ENCODE data around the gene WDR37. TPM values are rescaled to one million over a fixed set of nuclear protein-coding genes. Genes with fewer than 3 reads are reported as not detected.

Gene WDR37
- polyA plus RNA-seq, 1 donor (not counting 4 experiments of a cell fraction or from before 2014, with no cell fraction given), result 16.0 TPM

DNA sequence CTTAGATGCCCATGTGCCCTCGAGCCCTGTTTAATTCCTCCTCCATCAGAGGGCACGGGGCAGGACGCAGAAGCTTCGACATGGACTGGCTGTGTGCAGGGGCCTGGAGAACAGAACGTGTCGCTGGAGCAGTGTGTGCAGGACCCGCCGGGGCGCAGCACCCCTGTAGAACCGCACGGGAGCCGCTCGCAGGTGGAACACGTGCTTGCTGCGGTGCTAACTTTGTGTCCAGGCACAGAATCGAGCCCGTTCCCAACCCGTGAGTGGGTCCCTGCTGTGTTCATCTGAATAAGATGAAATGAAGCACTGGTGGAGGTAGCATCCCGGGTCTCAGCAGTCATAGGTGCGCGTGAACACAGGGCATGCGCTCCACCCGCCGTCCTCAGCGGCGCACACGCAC is 116.9 kb downstream of the WDR37 start:
- H3K9ac ChIP-seq (ENCODE audit: control insufficient read depth, extremely low read depth, insufficient read depth, low read length), result no peak overlapping the region
- H2AFZ ChIP-seq (ENCODE audit: control insufficient read depth, low read length), result no peak overlapping the region
- TF ChIP-seq EZH2 (IDR thresholded peaks at IDR 0.05; ENCODE audit: low read length), result no peak
- TF ChIP-seq, protein P1, sequence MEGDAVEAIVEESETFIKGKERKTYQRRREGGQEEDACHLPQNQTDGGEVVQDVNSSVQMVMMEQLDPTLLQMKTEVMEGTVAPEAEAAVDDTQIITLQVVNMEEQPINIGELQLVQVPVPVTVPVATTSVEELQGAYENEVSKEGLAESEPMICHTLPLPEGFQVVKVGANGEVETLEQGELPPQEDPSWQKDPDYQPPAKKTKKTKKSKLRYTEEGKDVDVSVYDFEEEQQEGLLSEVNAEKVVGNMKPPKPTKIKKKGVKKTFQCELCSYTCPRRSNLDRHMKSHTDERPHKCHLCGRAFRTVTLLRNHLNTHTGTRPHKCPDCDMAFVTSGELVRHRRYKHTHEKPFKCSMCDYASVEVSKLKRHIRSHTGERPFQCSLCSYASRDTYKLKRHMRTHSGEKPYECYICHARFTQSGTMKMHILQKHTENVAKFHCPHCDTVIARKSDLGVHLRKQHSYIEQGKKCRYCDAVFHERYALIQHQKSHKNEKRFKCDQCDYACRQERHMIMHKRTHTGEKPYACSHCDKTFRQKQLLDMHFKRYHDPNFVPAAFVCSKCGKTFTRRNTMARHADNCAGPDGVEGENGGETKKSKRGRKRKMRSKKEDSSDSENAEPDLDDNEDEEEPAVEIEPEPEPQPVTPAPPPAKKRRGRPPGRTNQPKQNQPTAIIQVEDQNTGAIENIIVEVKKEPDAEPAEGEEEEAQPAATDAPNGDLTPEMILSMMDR (optimal IDR thresholded peaks at IDR 0.05 in 1 of 3, IDR thresholded peaks at IDR 0.05 in 1 of 3, conservative IDR thresholded peaks at IDR 0.05 in 1 of 3; ENCODE audit: extremely low read depth in 1 of 3, insufficient read depth in 2 of 3, low read length in 3 of 3), result no peak
- H3K9me3 ChIP-seq (ENCODE audit: control insufficient read depth, low read depth, low read length), result no peaks in the 10 kb centered on the region
- no peak overlapping the region for H3K4me3 ChIP-seq (ENCODE audit: control insufficient read depth in 2 of 3, extremely low read depth in 1 of 3, insufficient read depth in 2 of 3, low read depth in 1 of 3, low read length in 3 of 3)
- no peaks in the 10 kb centered on the region for H3K9me1 ChIP-seq (ENCODE audit: control insufficient read depth, extremely low read depth, insufficient read depth, low read length)
- no peaks in the 10 kb centered on the region for H3K4me1 ChIP-seq (ENCODE audit: control insufficient read depth, extremely low read depth, insufficient read depth, low read length)
- H3K4me2 ChIP-seq (ENCODE audit: control insufficient read depth, extremely low read depth, insufficient read depth, low read depth, low read length), result no peak overlapping the region
- H3K36me3 ChIP-seq (ENCODE audit: control insufficient read depth in 2 of 2, extremely low read depth in 1 of 2, insufficient read depth in 2 of 2, low read length in 2 of 2), result no peaks in the 10 kb centered on the region
- DNase-seq (ENCODE audit: low read depth, low spot score) (no peak), FAIRE-seq (no peak)
- H4K20me1 ChIP-seq (ENCODE audit: control insufficient read depth, extremely low read depth, insufficient read depth, low read length), result no peaks in the 10 kb centered on the region
- H3K27ac ChIP-seq (ENCODE audit: control insufficient read depth, insufficient read depth, low read length), result no peak overlapping the region
- dilution Hi-C loops (cut with MboI; ENCODE audit: extremely low pct_ligation_motif_present, low sequenced_read_pairs), result no loop called here
- no peaks in the 10 kb centered on the region for H3K79me2 ChIP-seq (ENCODE audit: control insufficient read depth, insufficient read depth, low read length)
- no peaks in the 10 kb centered on the region for H3K27me3 ChIP-seq (ENCODE audit: control insufficient read depth, extremely low read depth, insufficient read depth, low read length)

DNA sequence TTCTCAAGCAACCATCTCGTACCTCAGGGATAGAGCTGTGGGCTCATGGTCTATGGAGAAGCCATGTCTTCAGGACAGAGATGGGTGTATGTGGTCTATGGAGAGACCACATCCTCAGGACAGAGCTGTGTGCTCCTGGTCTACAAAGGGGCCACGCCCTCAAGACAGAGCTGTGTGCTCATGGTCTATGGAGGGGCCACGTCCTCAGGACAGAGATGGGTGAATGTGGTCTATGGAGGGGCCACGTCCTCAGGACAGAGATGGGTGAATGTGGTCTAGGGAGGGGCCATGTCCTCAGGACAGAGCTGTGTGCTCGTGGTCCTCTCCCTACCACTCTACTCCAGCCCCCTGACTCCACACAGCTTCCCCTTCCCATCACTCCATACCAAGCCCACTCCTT is 117.8 kb downstream of the WDR37 start:
- no peaks in the 10 kb centered on the region for H3K27me3 ChIP-seq (ENCODE audit: control insufficient read depth, extremely low read depth, insufficient read depth, low read length)
- H3K27ac ChIP-seq (ENCODE audit: control insufficient read depth, insufficient read depth, low read length), result no peak overlapping the region
- no peak overlapping the region for H3K4me2 ChIP-seq (ENCODE audit: control insufficient read depth, extremely low read depth, insufficient read depth, low read depth, low read length)
- H3K36me3 ChIP-seq (ENCODE audit: control insufficient read depth in 2 of 2, extremely low read depth in 1 of 2, insufficient read depth in 2 of 2, low read length in 2 of 2), result no peaks in the 10 kb centered on the region
- no peaks in the 10 kb centered on the region for H3K9me1 ChIP-seq (ENCODE audit: control insufficient read depth, extremely low read depth, insufficient read depth, low read length)
- H3K9me3 ChIP-seq (ENCODE audit: control insufficient read depth, low read depth, low read length), result no peaks in the 10 kb centered on the region
- H3K4me1 ChIP-seq (ENCODE audit: control insufficient read depth, extremely low read depth, insufficient read depth, low read length), result no peaks in the 10 kb centered on the region
- no peak overlapping the region for H3K9ac ChIP-seq (ENCODE audit: control insufficient read depth, extremely low read depth, insufficient read depth, low read length)
- no peak overlapping the region for H2AFZ ChIP-seq (ENCODE audit: control insufficient read depth, low read length)
- no peak for DNase-seq (ENCODE audit: low read depth, low spot score)
- dilution Hi-C loops (cut with MboI; ENCODE audit: extremely low pct_ligation_motif_present, low sequenced_read_pairs), result no loop called here
- no peak for FAIRE-seq
- TF ChIP-seq, protein P1 (optimal IDR thresholded peaks at IDR 0.05 in 1 of 3, IDR thresholded peaks at IDR 0.05 in 1 of 3, conservative IDR thresholded peaks at IDR 0.05 in 1 of 3; ENCODE audit: extremely low read depth in 1 of 3, insufficient read depth in 2 of 3, low read length in 3 of 3), result no peak
- no peak for TF ChIP-seq EZH2 (IDR thresholded peaks at IDR 0.05; ENCODE audit: low read length)
- H3K4me3 ChIP-seq (ENCODE audit: control insufficient read depth in 2 of 3, extremely low read depth in 1 of 3, insufficient read depth in 2 of 3, low read depth in 1 of 3, low read length in 3 of 3), result no peak overlapping the region
- no peaks in the 10 kb centered on the region for H3K79me2 ChIP-seq (ENCODE audit: control insufficient read depth, insufficient read depth, low read length)
- no peaks in the 10 kb centered on the region for H4K20me1 ChIP-seq (ENCODE audit: control insufficient read depth, extremely low read depth, insufficient read depth, low read length)
